ENCODE results near the gene PPARD.

DNA sequence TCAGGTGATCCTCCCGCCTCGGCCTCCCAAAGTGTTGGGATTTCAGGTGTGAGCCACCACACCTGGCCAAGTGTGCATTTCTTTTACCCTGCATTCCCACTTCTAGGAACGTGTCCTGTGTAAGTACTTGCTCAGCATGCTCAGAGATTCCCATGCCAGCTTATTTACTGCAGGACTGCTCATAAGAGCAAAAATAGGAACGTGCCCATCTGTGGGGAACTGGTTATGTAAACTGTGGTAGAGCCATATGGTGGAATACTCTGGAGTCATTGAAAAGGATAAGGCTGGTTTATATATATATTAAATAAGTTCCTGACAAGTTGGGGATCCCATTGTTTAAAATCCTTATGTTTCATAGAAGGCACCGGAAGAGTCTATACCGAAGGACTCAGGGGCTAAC lies 71.6 kb downstream of the PPARD start:
- TF ChIP-seq EZH2 (IDR thresholded peaks at IDR 0.05; ENCODE audit: low read length, missing control alignments) (no peak), CTCF (conservative IDR thresholded peaks at IDR 0.05 in 1 of 2, IDR thresholded peaks at IDR 0.05 in 1 of 2; ENCODE audit: low read depth in 1 of 2, low read length in 2 of 2) (no peak)
